HEK293T (cell line): Measurements from ENCODE around the gene TPCN1.

ENCODE experiments used
- CTCF ChIA-PET: fragments of 350-600 bp; formaldehyde crosslinking; extraction: SDS; loops from one replicate; lab custom pipeline; 2021; ENCODE audit warnings: antibody characterized with exemption, inconsistent platforms; lab: Yijun Ruan, JAX
- POLR2A ChIA-PET: fragments of 350-600 bp; formaldehyde crosslinking; extraction: SDS; loops from one replicate; lab custom pipeline; 2020; ENCODE audit warnings: antibody characterized with exemption, inconsistent platforms; lab: Yijun Ruan, JAX
- DNase-seq: peaks from one replicate; pipeline ENCODE4 v3.0.0; 2012; ENCODE audit warnings: mixed read lengths; ENCODE audit errors: extremely low spot score
- ARNT ChIP-seq: fragments of 450-650 bp; IDR thresholded peaks from 2 replicates; pipeline ENCODE4 v1.6.1; 2017; ENCODE audit warnings: mild to moderate bottlenecking
- BHLHE40 ChIP-seq: fragments of 450-650 bp; IDR thresholded peaks from 2 replicates; pipeline ENCODE4 v1.6.1; 2016; ENCODE audit warnings: mild to moderate bottlenecking, moderate library complexity, borderline replicate concordance
- CTBP1 ChIP-seq: fragments of 450-650 bp; IDR thresholded peaks from 2 replicates; pipeline ENCODE4 v1.6.1; 2016; ENCODE audit warnings: borderline replicate concordance
- ELF4 ChIP-seq: fragments of 450-650 bp; IDR thresholded peaks from 2 replicates; pipeline ENCODE4 v1.6.1; 2017; ENCODE audit warnings: antibody characterized with exemption
- FOXA1 ChIP-seq: fragments of 450-650 bp; IDR thresholded peaks from 2 replicates; pipeline ENCODE4 v1.6.1; 2016; ENCODE audit warnings: mild to moderate bottlenecking
- FOXK2 ChIP-seq: fragments of 450-650 bp; IDR thresholded peaks from 2 replicates; pipeline ENCODE4 v1.6.1; 2016; ENCODE audit warnings: mild to moderate bottlenecking
- FOXM1 ChIP-seq: fragments of 450-650 bp; IDR thresholded peaks from 2 replicates; pipeline ENCODE4 v1.6.1; 2017; ENCODE audit warnings: mild to moderate bottlenecking, borderline replicate concordance
- HDGF ChIP-seq: fragments of 450-650 bp; IDR thresholded peaks from 2 replicates; pipeline ENCODE4 v1.6.1; 2017; ENCODE audit warnings: antibody characterized with exemption, borderline replicate concordance
- L3MBTL2 ChIP-seq: fragments of 450-650 bp; conservative IDR thresholded peaks from 2 replicates; pipeline ENCODE4 v1.6.1; 2016; ENCODE audit warnings: mild to moderate bottlenecking
- LEF1 ChIP-seq: fragments of 450-650 bp; IDR thresholded peaks from 2 replicates; pipeline ENCODE4 v1.6.1; 2017; ENCODE audit warnings: mild to moderate bottlenecking, borderline replicate concordance
- NFRKB ChIP-seq: fragments of 450-650 bp; IDR thresholded peaks from 2 replicates; pipeline ENCODE4 v1.6.1; 2016; ENCODE audit warnings: mild to moderate bottlenecking, moderate library complexity
- SUZ12 ChIP-seq: fragments of 450-650 bp; IDR thresholded peaks from 2 replicates; pipeline ENCODE4 v1.6.1; 2016; ENCODE audit warnings: mild to moderate bottlenecking
- TARDBP ChIP-seq: fragments of 450-650 bp; IDR thresholded peaks from 2 replicates; pipeline ENCODE4 v1.6.1; 2016
- ZNF384 ChIP-seq: fragments of 450-650 bp; IDR thresholded peaks from 2 replicates; pipeline ENCODE4 v1.6.1; 2016
- TF ChIP-seq, protein P1 (sequence below): fragments of 450-650 bp; IDR thresholded peaks from 2 replicates; pipeline ENCODE4 v1.6.1; 2016

Gene TPCN1

GRCh38 chr12:113244047-113244460, 22.8 kb downstream of the TPCN1 start:
- no peak for DNase-seq
- TF ChIP-seq NFRKB (no peak), CTBP1 (no peak), ELF4 (no peak), LEF1 (no peak), FOXA1 (no peak), FOXM1 (no peak), BHLHE40 (no peak), L3MBTL2 (no peak), ZNF384 (no peak), FOXK2 (no peak), SUZ12 (no peak)
- TF ChIP-seq, protein P1, sequence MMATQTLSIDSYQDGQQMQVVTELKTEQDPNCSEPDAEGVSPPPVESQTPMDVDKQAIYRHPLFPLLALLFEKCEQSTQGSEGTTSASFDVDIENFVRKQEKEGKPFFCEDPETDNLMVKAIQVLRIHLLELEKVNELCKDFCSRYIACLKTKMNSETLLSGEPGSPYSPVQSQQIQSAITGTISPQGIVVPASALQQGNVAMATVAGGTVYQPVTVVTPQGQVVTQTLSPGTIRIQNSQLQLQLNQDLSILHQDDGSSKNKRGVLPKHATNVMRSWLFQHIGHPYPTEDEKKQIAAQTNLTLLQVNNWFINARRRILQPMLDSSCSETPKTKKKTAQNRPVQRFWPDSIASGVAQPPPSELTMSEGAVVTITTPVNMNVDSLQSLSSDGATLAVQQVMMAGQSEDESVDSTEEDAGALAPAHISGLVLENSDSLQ: no peak
- ChIA-PET POLR2A (no interaction called here), CTCF (no interaction called here)

DNA sequence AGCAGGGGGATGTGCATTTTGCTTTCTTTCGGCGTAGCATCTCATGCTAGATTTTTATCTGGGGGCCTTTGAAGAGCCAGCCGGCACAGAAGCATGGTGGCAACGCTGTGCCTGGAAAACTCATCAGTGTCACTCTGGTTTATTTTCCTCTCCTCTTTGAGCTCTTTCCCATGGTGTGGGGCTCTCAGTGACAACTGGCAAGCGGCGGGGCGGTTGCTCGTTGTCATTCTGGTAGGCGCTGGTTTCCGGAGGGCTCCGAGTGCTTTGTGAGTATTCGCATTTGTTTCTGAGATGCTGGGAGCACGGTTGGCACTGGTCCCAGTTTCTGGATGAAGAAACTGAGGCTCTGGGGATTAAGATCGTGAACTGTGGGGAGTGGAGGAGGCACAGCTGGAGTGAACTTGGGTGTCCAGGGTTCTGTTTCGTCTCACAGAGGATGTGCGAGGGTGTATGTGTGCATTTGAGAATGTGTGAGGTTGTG, 23.3 kb downstream of the TPCN1 start:
- ChIA-PET POLR2A (interaction anchor here (1.1 kb wide), 1 partner anchor 14 kb away, joined by 3 read pairs; no protein-coding TSS in a partner anchor), CTCF (no interaction called here)
- DNase-seq: no peak
- TF ChIP-seq FOXK2: no peak

- ChIA-PET POLR2A (interaction anchor here (0.9 to 1.1 kb wide), 2 partner anchors 16 to 23 kb away, joined by 3 read pairs; no protein-coding TSS in a partner anchor), CTCF (no interaction called here)
- TF ChIP-seq, protein P1: no peak; the same call in 1 of the 2 replicates
- no peak for TF ChIP-seq ELF4
- TF ChIP-seq ARNT: peak; percentile 96
- DNase-seq: peak; percentile 58
These were observed 24.6 kb downstream of the TPCN1 start for GRCh38 chr12:113245695-113246477.

GRCh38 chr12:113246478-113247122, 25.3 kb downstream of the TPCN1 start:
- TF ChIP-seq FOXK2 (no peak), ELF4 (no peak), LEF1 (no peak), BHLHE40 (no peak), TARDBP (no peak), HDGF (no peak), FOXM1 (no peak), CTBP1 (no peak)
- ChIA-PET POLR2A (no interaction called here), CTCF (no interaction called here)
- DNase-seq: no peak

DNA sequence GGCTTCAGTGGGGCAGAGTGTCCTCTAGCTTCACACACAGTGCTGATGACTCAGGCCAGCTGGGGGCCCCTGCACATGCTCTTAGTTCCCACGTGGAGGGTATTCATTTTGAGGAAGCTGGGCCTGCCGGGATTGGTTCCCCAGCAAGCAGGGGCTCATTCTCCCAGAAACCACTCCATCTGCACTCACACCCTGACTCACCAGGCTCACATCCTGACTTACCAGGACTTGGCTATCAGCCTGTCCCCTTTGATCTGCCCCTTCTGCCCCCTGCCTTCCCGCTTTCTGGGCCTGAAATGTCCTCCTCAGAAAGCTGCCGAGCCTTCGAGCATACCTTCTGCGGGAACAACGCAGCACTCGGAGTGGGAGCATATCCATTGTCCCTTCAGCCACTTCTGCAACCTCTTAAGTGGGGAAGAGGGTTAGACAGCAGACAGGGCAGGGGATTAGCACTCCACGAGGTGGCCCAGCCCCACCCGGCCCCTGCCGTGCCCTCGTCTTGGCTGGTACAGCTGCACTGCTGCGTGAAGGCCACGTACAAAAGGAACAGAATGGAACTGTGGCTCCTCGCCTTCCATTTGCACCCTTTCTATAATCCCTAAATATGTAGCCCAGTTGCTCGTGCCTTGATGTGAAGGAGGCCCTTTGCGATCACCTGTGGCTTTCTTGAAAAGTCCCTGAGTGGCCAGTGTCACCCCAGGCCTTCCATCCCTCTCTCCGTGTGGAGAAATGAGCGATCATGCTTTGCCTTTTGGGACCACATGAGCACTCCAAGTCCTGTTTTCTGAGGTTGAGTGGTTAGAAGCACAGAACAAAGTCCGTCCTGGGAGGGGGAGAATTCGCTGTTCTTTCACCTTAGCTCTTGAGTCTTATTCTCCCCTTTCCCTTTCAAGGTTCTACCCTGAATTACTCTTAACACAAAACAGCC, 26.1 kb downstream of the TPCN1 start:
- POLR2A ChIA-PET: no interaction called here
- TF ChIP-seq, protein P1: no peak
- TF ChIP-seq FOXM1 (no peak), HDGF (no peak), FOXA1 (no peak), ZNF384 (no peak)
- no peak for DNase-seq
- CTCF ChIA-PET: no interaction called here

DNA sequence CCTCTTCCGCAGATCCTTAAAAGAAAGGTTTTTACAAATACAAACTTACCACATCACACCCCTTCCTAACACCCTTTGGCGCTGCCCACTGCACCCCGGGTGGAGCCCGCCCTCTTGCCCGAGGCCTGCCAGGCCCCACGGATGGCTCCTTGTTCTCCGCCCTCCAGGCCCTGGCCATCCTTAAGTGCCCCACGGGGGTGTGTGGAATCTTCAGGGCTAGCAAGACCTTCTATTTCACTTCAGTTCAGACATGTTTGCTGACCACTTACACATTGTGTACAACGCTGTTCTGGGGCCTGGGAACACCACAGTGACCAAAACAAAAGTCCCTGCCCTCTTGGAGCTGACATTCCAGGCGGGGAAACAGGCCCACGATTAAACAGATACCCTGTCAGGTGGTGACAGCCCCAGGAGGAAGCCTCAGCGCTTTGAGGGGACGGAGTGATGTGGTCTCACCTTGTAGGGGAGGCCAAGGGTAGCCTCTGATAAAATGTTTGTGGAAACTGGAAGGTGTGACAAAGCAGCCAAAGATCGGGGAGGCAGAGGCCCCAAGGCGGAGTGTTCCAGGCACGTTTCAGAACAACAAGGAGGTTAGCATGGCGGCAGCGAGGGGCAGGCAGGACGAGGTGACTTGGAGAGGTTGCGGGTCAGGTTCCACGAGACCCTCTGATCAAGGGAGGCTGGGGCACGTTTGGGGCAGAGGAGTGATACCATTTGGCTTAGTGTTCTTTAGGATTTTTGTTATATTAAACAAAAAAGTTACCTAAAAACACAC, 27.0 kb downstream of the TPCN1 start:
- TF ChIP-seq FOXM1: no peak
- TF ChIP-seq, protein P1: no peak
- POLR2A ChIA-PET: no interaction called here
- no peak for DNase-seq
- CTCF ChIA-PET: no interaction called here
